Measurements from ENCODE around the gene CABYR.

GRCh38 chr18:24161304-24161703 lies 22.4 kb downstream of the CABYR start:
- TF ChIP-seq CTCF (IDR thresholded peaks at IDR 0.05 in 4 of 5, conservative IDR thresholded peaks at IDR 0.05 in 1 of 5) (no peak), POLR2A (IDR thresholded peaks at IDR 0.05) (no peak)
